HG02759 (cell line): ENCODE data around the gene SORCS2.

Experiments
- ATAC-seq: cut with Tn5 transposase; IDR thresholded peaks from one replicate; pipeline ENCODE4 v1.9.1; 2021; ENCODE audit warnings: mild to moderate bottlenecking, moderate library complexity; ENCODE audit not compliant: unreplicated experiment

The SORCS2 gene

GRCh38 chr4:7461230-7461629 lies 268.9 kb downstream of the SORCS2 start:
- ATAC-seq, result no peak

- no peak for ATAC-seq
Observed at GRCh38 chr4:7462509-7462971, 270.2 kb downstream of the SORCS2 start.

- ATAC-seq, result no peak
Observed at GRCh38 chr4:7463566-7464258, 271.4 kb downstream of the SORCS2 start.

GRCh38 chr4:7464259-7464655 lies 271.9 kb downstream of the SORCS2 start:
- no peak for ATAC-seq

- no peak for ATAC-seq
Observed at GRCh38 chr4:7465017-7465416, 272.7 kb downstream of the SORCS2 start.

- no peak for ATAC-seq
Observed at GRCh38 chr4:7466215-7466614, 273.9 kb downstream of the SORCS2 start.

- ATAC-seq, result no peak
Observed at GRCh38 chr4:7466904-7467303, 274.6 kb downstream of the SORCS2 start.

GRCh38 chr4:7467471-7467870 lies 275.1 kb downstream of the SORCS2 start:
- no peak for ATAC-seq

- no peak for ATAC-seq
Observed at GRCh38 chr4:7469023-7469422, 276.7 kb downstream of the SORCS2 start.

GRCh38 chr4:7470111-7470510 lies 277.8 kb downstream of the SORCS2 start:
- ATAC-seq, result no peak

- ATAC-seq, result no peak
Observed at GRCh38 chr4:7470522-7471128, 278.3 kb downstream of the SORCS2 start.

- ATAC-seq, result no peak
Observed at GRCh38 chr4:7472442-7473013, 280.2 kb downstream of the SORCS2 start.

GRCh38 chr4:7473081-7473480 lies 280.7 kb downstream of the SORCS2 start:
- no peak for ATAC-seq

GRCh38 chr4:7474320-7474719 lies 282.0 kb downstream of the SORCS2 start:
- no peak for ATAC-seq

- no peak for ATAC-seq
Observed at GRCh38 chr4:7475207-7475606, 282.9 kb downstream of the SORCS2 start.

- ATAC-seq, result no peak
Observed at GRCh38 chr4:7476820-7477219, 284.5 kb downstream of the SORCS2 start.

- no peak for ATAC-seq
Observed at GRCh38 chr4:7477695-7478094, 285.4 kb downstream of the SORCS2 start.

GRCh38 chr4:7478665-7479064 lies 286.3 kb downstream of the SORCS2 start:
- no peak for ATAC-seq

- no peak for ATAC-seq
Observed at GRCh38 chr4:7480423-7480822, 288.1 kb downstream of the SORCS2 start.

- no peak for ATAC-seq
Observed at GRCh38 chr4:7481227-7481626, 288.9 kb downstream of the SORCS2 start.

GRCh38 chr4:7485096-7485495 lies 292.8 kb downstream of the SORCS2 start:
- no peak for ATAC-seq

GRCh38 chr4:7486101-7486500 lies 293.8 kb downstream of the SORCS2 start:
- no peak for ATAC-seq
